ENCODE results near the gene PUSL1.

The PUSL1 gene

GRCh38 chr1:1292442-1292779 lies 16.0 kb upstream of the PUSL1 start:
- DNase-seq (ENCODE audit: low read depth in 1 of 2, low spot score in 1 of 2) = no peak
- no peaks in the 10 kb centered on the region for H3K27me3 ChIP-seq (ENCODE audit: insufficient read depth, poor library complexity, severe bottlenecking)

GRCh38 chr1:1292851-1293250 lies 15.5 kb upstream of the PUSL1 start:
- TF ChIP-seq SPI1 (IDR thresholded peaks at IDR 0.05; ENCODE audit: borderline replicate concordance, low read depth) (no peak), GABPA (IDR thresholded peaks at IDR 0.05; ENCODE audit: low read depth) (no peak), POLR2AphosphoS5 (IDR thresholded peaks at IDR 0.05; ENCODE audit: low read depth) (no peak)
- TF ChIP-seq, protein P1, sequence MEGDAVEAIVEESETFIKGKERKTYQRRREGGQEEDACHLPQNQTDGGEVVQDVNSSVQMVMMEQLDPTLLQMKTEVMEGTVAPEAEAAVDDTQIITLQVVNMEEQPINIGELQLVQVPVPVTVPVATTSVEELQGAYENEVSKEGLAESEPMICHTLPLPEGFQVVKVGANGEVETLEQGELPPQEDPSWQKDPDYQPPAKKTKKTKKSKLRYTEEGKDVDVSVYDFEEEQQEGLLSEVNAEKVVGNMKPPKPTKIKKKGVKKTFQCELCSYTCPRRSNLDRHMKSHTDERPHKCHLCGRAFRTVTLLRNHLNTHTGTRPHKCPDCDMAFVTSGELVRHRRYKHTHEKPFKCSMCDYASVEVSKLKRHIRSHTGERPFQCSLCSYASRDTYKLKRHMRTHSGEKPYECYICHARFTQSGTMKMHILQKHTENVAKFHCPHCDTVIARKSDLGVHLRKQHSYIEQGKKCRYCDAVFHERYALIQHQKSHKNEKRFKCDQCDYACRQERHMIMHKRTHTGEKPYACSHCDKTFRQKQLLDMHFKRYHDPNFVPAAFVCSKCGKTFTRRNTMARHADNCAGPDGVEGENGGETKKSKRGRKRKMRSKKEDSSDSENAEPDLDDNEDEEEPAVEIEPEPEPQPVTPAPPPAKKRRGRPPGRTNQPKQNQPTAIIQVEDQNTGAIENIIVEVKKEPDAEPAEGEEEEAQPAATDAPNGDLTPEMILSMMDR (IDR thresholded peaks at IDR 0.05; ENCODE audit: insufficient read depth, low read length) = no peak
- TF ChIP-seq, protein P2, sequence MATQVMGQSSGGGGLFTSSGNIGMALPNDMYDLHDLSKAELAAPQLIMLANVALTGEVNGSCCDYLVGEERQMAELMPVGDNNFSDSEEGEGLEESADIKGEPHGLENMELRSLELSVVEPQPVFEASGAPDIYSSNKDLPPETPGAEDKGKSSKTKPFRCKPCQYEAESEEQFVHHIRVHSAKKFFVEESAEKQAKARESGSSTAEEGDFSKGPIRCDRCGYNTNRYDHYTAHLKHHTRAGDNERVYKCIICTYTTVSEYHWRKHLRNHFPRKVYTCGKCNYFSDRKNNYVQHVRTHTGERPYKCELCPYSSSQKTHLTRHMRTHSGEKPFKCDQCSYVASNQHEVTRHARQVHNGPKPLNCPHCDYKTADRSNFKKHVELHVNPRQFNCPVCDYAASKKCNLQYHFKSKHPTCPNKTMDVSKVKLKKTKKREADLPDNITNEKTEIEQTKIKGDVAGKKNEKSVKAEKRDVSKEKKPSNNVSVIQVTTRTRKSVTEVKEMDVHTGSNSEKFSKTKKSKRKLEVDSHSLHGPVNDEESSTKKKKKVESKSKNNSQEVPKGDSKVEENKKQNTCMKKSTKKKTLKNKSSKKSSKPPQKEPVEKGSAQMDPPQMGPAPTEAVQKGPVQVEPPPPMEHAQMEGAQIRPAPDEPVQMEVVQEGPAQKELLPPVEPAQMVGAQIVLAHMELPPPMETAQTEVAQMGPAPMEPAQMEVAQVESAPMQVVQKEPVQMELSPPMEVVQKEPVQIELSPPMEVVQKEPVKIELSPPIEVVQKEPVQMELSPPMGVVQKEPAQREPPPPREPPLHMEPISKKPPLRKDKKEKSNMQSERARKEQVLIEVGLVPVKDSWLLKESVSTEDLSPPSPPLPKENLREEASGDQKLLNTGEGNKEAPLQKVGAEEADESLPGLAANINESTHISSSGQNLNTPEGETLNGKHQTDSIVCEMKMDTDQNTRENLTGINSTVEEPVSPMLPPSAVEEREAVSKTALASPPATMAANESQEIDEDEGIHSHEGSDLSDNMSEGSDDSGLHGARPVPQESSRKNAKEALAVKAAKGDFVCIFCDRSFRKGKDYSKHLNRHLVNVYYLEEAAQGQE (IDR thresholded peaks at IDR 0.05; ENCODE audit: insufficient replicate concordance, low read depth) = no peak
- DNase-seq (ENCODE audit: low read depth in 1 of 2, low spot score in 1 of 2) = no peak
- no peaks in the 10 kb centered on the region for H3K27me3 ChIP-seq (ENCODE audit: insufficient read depth, poor library complexity, severe bottlenecking)
- H3K27ac ChIP-seq (replicated peaks) = no peak overlapping the region
- H3K4me3 ChIP-seq (replicated peaks; ENCODE audit: insufficient read depth, low read length) = no peak overlapping the region

More at GRCh38 chr1:1292442-1292779, 16.0 kb upstream of the PUSL1 start:
- Histone ChIP-seq H3K27ac (replicated peaks) (no peak overlapping the region), H3K4me3 (replicated peaks; ENCODE audit: insufficient read depth, low read length) (no peak overlapping the region)
- TF ChIP-seq, protein P2 (IDR thresholded peaks at IDR 0.05; ENCODE audit: insufficient replicate concordance, low read depth) = no peak
- TF ChIP-seq POLR2AphosphoS5 (IDR thresholded peaks at IDR 0.05; ENCODE audit: low read depth) (no peak), GABPA (IDR thresholded peaks at IDR 0.05; ENCODE audit: low read depth) (no peak), SPI1 (IDR thresholded peaks at IDR 0.05; ENCODE audit: borderline replicate concordance, low read depth) (no peak)
- TF ChIP-seq, protein P1 (IDR thresholded peaks at IDR 0.05; ENCODE audit: insufficient read depth, low read length) = no peak

DNA sequence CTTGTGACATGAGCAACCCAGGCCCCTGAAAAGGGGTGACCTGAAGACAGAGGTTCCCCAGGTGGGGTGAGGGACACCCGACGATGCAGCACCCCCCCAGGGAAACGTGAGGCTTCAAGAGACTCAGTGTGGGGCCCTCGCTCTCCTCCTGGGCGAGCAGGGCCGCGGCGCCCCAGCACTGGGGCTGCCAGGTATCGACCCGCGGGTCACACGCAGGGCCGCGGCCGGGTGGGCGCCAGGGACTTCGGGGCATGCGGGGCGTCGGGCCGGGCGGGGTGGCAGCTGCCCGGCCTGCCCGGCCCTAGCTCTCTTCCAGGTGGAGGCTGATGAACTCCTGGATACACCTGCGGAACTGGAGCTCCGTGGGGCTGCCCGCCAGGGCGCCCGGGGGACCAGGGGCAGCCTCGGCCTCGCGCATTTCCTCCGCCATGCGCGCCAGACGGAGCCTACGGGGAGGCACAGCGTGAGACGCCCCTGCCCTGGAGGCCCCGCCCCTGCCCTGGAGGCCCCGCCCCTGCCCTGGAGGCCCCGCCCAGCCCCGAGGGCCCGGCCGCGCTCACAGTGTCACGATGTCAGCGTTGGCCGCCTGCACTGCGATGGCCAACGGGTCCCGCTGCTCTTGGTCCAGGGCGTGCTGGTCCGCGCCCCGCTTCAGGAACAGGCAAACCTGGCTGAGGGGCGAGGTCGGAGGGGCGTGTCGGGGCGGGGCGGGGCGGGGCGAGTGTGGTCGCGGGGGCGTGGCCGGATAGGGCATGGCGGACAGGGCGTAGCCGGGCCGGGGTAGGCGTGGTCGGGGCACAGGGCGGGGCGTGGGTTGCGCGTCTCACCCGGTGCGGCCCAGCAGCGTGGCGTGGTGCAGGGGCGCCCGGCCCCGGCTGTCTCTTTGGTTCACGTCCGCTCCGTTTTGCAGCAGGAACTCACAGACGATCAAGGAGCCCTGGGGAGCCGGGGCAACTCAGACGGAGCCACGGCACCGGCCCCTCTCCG lies 14.8 kb upstream of the PUSL1 start:
- DNase-seq (ENCODE audit: low read depth in 1 of 2, low spot score in 1 of 2) = no peak
- TF ChIP-seq, protein P2 (IDR thresholded peaks at IDR 0.05; ENCODE audit: insufficient replicate concordance, low read depth) = no peak
- TF ChIP-seq SPI1 (IDR thresholded peaks at IDR 0.05; ENCODE audit: borderline replicate concordance, low read depth) (no peak), GABPA (IDR thresholded peaks at IDR 0.05; ENCODE audit: low read depth) (no peak), POLR2AphosphoS5 (IDR thresholded peaks at IDR 0.05; ENCODE audit: low read depth) (no peak)
- TF ChIP-seq, protein P1 (IDR thresholded peaks at IDR 0.05; ENCODE audit: insufficient read depth, low read length) = no peak
- Histone ChIP-seq H3K27ac (replicated peaks) (no peak overlapping the region), H3K4me3 (replicated peaks; ENCODE audit: insufficient read depth, low read length) (no peak overlapping the region), H3K27me3 (ENCODE audit: insufficient read depth, poor library complexity, severe bottlenecking) (no peaks in the 10 kb centered on the region)
